Esophagus muscularis mucosa (tissue), 4 donors: Measurements from ENCODE around the gene VAPB. TPM values are rescaled to one million over a fixed set of nuclear protein-coding genes. Genes with fewer than 3 reads are reported as not detected.

Source experiments
- DNase-seq: peaks from one replicate; pipeline ENCODE4 v3.0.0-alpha.2; 2017; ENCODE audit errors: extremely low spot score
- H3K27ac ChIP-seq, 4 donors: fragments of 200-600 bp; sonication (generic); replicated peaks in 1 of 4; 1 replicate in 3 of 4; 2 replicates in 1 of 4; pipeline ENCODE4 v1.5.1; 2016 to 2019; ENCODE audit warnings: mild to moderate bottlenecking in 1 of 4
- H3K27me3 ChIP-seq, 4 donors: fragments of 200-600 bp; sonication (generic); one replicate each; pipeline versions ENCODE4 v1.5.1 to v1.6.0; 2016 to 2019
- H3K36me3 ChIP-seq, 4 donors: fragments of 200-600 bp; sonication (generic); one replicate each; pipeline ENCODE4 v1.5.1; 2016 to 2019
- H3K4me1 ChIP-seq, 4 donors: fragments of 200-600 bp; sonication (generic); one replicate each; pipeline ENCODE4 v1.5.1; 2016 to 2019
- H3K4me3 ChIP-seq, 4 donors: fragments of 200-600 bp; sonication (generic); 1 replicate in 2 of 4; 2 replicates in 2 of 4; pipeline ENCODE4 v1.5.1; 2016 to 2019; ENCODE audit warnings: mild to moderate bottlenecking in 4 of 4, moderate library complexity in 1 of 4
- H3K9me3 ChIP-seq, 4 donors: fragments of 200-600 bp; sonication (generic); 1 replicate in 3 of 4; 2 replicates in 1 of 4; pipeline ENCODE4 v1.5.1; 2016 to 2019
- EP300 ChIP-seq: sonication (generic); formaldehyde crosslinking; IDR thresholded peaks from one replicate; pipeline ENCODE4 v1.6.1; 2017; ENCODE audit warnings: antibody characterized with exemption
- POLR2A ChIP-seq: fragments of 450-650 bp; IDR thresholded peaks from one replicate; pipeline ENCODE4 v1.6.1; 2017; ENCODE audit warnings: antibody characterized with exemption, moderate library complexity, mild to moderate bottlenecking, low read depth
- POLR2AphosphoS5 ChIP-seq, 2 donors: sonication (generic); formaldehyde crosslinking; IDR thresholded peaks; one replicate each; pipeline ENCODE4 v1.6.1; 2017; ENCODE audit warnings: antibody characterized with exemption in 2 of 2
- WGBS: methylation state at CpG from one replicate; pipeline ENCODE4 v1.1.5; 2018; 5-methylcytosine and 5-hydroxymethylcytosine counted together
- intact Hi-C: fragments of 100-400 bp; cut with DNase I; formaldehyde crosslinking; loops from one replicate; pipeline ENCODE4 v1.15.1; 2023
- total RNA-seq, 4 donors: library from RNA; depleted of rRNA; stranded (reverse); fragments of >200 nt; gene quantifications; one replicate each; pipeline versions ENCODE4 v1.1.0 to v1.2.1, GENCODE V29; 2016
- TF ChIP-seq, protein P1 (sequence below), 3 experiments: fragments of 200-600 bp in 2 of 3; fragments of 450-650 bp in 1 of 3; sonication (generic) in 2 of 3; IDR thresholded peaks; one replicate each; pipeline ENCODE4 v1.5.1; 2017 to 2019; ENCODE audit warnings: antibody characterized with exemption in 3 of 3, mild to moderate bottlenecking in 2 of 3, moderate library complexity in 1 of 3

Gene VAPB
- total RNA-seq, 4 donors from 2014 or later, result 24.9 to 39.0 (median 28.3) TPM

DNA sequence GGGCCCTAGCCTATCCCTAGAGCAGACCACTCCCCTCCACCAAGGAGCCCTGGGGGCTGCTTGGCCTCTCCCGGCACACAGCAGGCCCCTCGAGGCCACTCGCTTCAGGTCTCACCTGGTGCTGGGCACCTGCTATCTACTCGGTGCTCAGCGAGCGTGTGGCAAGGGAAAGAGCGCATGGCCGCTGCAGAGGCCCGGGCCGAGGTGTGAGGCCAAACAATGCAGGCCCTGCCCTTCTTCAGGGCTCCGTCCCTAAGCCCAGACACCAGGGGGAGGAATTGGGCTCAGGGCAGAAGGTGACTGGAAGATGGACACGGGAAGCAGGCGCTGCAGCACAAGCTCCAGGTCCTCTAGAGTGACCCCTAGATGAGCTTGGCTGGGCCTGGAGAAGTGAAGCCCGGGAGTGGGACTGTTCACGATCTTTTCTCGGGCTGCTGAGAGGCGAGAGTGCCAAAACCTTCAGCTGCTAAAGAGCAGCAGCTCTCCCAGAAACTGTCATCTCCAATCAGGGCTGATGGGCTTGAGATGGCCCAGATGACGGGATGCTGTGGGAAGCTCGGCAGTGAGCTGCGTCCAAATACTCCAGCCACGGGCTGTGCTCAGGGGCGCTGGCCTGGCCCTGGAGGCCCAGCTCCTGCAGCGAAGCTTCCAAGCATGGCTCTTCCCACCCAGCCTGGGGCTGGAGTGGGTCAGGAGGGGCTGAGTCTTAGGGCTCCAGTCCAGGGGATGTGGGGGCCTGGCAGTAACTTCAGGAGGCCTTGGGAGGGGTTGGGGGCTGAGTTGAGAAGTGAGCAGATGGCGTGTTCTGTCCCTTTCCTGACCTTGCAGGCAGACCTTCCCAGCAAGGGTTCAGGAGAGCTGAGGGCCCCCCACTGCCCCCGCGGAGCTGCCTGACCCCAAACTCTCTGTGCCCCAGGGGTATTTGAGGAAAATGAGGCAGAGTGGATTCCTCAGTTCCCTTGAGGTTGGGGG lies 82.5 kb downstream of the VAPB start:
- no peaks in the 10 kb centered on the region for H3K9me3 ChIP-seq
- no peaks in the 10 kb centered on the region for H3K36me3 ChIP-seq
- H3K4me1 ChIP-seq, result peaks cover 0 to 20% (median 12%) of the 10 kb centered on the region in 4 donors
- H3K27me3 ChIP-seq, result no peaks in the 10 kb centered on the region
- no peak for DNase-seq
- H3K27ac ChIP-seq, result peak overlapping the region in 2 of 4 donors; percentile 18 to 42
- no peak overlapping the region for H3K4me3 ChIP-seq
- TF ChIP-seq EP300 (no peak), POLR2AphosphoS5 (IDR thresholded peaks at IDR 0.05) (peak in 1 of 2 donors; percentile 35)
- WGBS, result 77% methylated on average over 17 of the region's 26 CpGs
- intact Hi-C loops, result no loop called here

DNA sequence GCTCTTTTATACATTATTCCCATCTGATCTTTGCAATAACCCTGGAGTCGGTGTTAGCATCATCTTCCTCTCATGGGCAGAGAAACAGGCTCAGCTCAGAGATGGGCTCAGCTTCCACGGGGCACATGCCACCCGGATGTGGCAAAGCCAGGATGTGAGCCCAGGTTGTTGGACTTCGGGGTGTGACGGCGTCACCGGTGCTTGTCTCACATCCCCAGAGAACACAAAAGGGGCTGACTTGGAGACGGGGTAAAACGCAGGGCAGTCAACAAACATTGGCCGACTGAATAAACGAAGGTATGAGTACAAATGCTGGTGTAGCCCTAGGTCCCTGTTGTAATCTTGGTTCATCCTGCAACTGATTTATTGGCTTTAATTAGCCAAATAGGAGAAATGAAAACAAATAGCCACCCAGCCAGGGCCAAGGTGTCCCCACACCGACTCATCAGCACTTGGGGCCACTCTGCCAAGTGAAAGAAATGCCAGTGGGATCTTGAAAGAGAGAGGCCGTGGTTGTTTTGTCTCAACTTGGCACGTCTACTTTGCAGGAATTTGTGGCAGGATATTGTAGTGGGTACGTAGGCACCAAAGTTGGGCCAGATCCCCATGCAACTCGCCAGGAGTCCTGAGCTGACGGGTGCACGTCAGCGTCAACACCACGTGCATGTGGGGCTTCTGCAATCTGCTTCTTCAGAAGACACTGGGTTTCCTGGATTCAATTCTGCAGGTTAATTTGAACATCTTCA lies 83.4 kb downstream of the VAPB start:
- intact Hi-C loops, result no loop called here
- H3K4me1 ChIP-seq, result peaks cover 0 to 20% (median 12%) of the 10 kb centered on the region in 4 donors
- DNase-seq, result no peak
- no peak overlapping the region for H3K27ac ChIP-seq
- no peaks in the 10 kb centered on the region for H3K36me3 ChIP-seq
- no peak overlapping the region for H3K4me3 ChIP-seq
- H3K27me3 ChIP-seq, result no peaks in the 10 kb centered on the region
- TF ChIP-seq, protein P1, sequence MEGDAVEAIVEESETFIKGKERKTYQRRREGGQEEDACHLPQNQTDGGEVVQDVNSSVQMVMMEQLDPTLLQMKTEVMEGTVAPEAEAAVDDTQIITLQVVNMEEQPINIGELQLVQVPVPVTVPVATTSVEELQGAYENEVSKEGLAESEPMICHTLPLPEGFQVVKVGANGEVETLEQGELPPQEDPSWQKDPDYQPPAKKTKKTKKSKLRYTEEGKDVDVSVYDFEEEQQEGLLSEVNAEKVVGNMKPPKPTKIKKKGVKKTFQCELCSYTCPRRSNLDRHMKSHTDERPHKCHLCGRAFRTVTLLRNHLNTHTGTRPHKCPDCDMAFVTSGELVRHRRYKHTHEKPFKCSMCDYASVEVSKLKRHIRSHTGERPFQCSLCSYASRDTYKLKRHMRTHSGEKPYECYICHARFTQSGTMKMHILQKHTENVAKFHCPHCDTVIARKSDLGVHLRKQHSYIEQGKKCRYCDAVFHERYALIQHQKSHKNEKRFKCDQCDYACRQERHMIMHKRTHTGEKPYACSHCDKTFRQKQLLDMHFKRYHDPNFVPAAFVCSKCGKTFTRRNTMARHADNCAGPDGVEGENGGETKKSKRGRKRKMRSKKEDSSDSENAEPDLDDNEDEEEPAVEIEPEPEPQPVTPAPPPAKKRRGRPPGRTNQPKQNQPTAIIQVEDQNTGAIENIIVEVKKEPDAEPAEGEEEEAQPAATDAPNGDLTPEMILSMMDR (IDR thresholded peaks at IDR 0.05), result no peak
- no peak for TF ChIP-seq POLR2A
- TF ChIP-seq EP300, result no peak
- TF ChIP-seq POLR2AphosphoS5 (IDR thresholded peaks at IDR 0.05), result no peak
- H3K9me3 ChIP-seq, result no peaks in the 10 kb centered on the region
- 93% methylated on average over 20 of the region's 20 CpGs for WGBS

- DNase-seq, result no peak
- Histone ChIP-seq H3K9me3 (peaks cover 0 to 7% (median 4%) of the 10 kb centered on the region in 4 donors), H3K27ac (no peak overlapping the region), H3K4me1 (peaks cover 0 to 13% (median 12%) of the 10 kb centered on the region in 4 donors), H3K4me3 (no peak overlapping the region), H3K27me3 (no peaks in the 10 kb centered on the region), H3K36me3 (no peaks in the 10 kb centered on the region)
- TF ChIP-seq, protein P1 (IDR thresholded peaks at IDR 0.05), result no peak
- TF ChIP-seq EP300, result no peak
- no peak for TF ChIP-seq POLR2A
- TF ChIP-seq POLR2AphosphoS5 (IDR thresholded peaks at IDR 0.05), result no peak
- 92% methylated on average over 12 of the region's 13 CpGs for WGBS
- intact Hi-C loops, result no loop called here
These were observed 84.7 kb downstream of the VAPB start for GRCh38 chr20:58473453-58474425.

- intact Hi-C loops, result no loop called here
- no peak overlapping the region for H3K27ac ChIP-seq
These were observed 86.4 kb downstream of the VAPB start for GRCh38 chr20:58475466-58475865.

More at GRCh38 chr20:58475466-58475865, 86.4 kb downstream of the VAPB start:
- Histone ChIP-seq H3K9me3 (peaks cover 0 to 7% (median 4%) of the 10 kb centered on the region in 4 donors), H3K36me3 (no peaks in the 10 kb centered on the region), H3K4me1 (peaks cover 0 to 13% (median 12%) of the 10 kb centered on the region in 4 donors), H3K27me3 (no peaks in the 10 kb centered on the region), H3K4me3 (no peak overlapping the region)
- 98% methylated on average over 10 of the region's 10 CpGs for WGBS
- TF ChIP-seq, protein P1 (IDR thresholded peaks at IDR 0.05), result no peak
- no peak for TF ChIP-seq EP300
- no peak for TF ChIP-seq POLR2A
- TF ChIP-seq POLR2AphosphoS5 (IDR thresholded peaks at IDR 0.05), result no peak
- DNase-seq, result no peak
